HG02588 (cell line): ENCODE results near the gene HSCB.
"Not testable (repeated sequence)": the region's sequence is repeated elsewhere in the genome, so short reads cannot be mapped to it uniquely, and the experiment has no call there.

Experiments
- ATAC-seq: cut with Tn5 transposase; IDR thresholded peaks from one replicate; pipeline ENCODE4 v1.9.1; 2021; ENCODE audit warnings: mild to moderate bottlenecking, moderate library complexity; ENCODE audit not compliant: unreplicated experiment

HSCB gene

DNA sequence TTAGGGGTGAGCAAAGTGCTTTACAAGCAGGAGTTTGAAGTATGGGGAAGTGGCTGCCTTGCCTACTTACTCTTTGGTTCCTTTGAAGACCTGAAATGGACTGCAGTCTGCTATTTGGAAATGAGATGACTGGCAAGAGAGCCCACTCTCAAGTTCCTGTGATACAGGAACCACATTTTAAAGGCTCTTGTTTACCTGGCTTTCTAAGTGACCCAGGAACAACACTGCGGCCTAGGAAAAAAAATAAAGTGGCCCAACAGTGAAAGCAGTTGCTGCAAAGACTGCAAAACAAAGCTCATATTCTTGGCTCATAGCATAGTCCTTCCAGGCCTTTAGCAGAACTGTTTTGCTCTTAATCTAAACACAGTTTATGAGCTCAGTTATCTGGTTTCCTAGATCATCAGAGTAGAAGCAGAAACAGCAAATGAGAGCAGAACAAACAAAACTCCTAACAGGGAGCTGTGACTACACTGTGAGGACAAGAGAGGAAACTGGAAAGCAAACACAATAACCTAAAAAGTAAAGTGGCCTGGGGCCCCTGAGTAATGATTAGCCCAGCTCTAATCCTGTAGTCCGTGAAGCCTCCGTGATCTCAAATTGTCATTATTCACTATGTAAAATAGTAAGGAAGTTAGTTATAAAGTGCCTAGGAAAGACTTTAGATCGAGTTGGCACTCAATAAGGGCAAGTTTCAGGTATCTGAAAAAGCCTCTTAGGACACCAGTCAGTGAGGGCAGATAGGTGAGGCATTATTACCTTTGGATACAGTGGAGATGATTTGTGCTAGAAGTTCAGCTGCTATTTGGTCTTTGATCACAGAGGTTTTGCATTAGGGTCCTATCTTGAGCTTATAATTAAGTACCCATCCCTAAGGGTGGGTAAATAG, 42.2 kb downstream of the HSCB start:
- ATAC-seq, result no peak

DNA sequence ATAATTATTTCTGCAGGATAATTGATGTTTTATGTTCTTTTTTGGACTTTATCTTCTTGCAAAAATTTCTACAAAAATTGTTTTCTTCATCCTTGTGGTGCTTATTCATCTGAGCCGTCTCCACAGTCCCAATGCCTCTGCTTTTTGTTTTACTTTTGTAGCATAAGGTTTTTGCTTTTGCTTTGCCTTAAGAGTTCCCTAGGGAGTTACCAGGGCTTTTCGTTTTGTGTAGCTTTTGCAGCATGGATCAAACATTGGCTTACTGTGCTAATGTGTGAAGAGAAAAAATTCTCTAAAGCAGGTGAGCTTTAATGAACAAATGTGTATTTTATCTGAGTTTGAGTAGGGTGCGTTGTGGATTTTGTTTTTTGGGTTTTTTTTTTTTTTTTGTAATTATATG, 46.8 kb downstream of the HSCB start:
- ATAC-seq, result no peak

DNA sequence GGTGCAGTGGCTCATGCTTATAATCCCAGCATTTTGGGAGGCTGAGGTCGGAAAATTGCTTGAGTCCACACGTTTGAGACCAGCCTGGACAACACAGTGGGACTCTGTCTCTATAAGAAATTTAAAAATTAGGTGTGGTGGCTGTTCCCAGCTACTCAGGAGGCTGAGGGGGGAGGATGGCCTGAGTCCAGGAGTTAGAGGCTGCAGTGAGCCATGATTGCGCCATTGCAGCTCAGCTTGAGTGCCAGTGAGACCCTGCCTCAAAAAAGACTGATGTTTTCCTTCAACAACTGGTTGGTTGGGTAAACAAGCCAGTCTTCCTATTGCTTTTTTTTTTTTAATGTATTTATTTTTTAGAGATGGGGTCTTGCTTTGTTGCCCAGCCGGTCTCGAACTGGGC, 49.3 kb downstream of the HSCB start:
- no peak for ATAC-seq

GRCh38 chr22:28791841-28792490, 50.1 kb downstream of the HSCB start:
- no peak for ATAC-seq

DNA sequence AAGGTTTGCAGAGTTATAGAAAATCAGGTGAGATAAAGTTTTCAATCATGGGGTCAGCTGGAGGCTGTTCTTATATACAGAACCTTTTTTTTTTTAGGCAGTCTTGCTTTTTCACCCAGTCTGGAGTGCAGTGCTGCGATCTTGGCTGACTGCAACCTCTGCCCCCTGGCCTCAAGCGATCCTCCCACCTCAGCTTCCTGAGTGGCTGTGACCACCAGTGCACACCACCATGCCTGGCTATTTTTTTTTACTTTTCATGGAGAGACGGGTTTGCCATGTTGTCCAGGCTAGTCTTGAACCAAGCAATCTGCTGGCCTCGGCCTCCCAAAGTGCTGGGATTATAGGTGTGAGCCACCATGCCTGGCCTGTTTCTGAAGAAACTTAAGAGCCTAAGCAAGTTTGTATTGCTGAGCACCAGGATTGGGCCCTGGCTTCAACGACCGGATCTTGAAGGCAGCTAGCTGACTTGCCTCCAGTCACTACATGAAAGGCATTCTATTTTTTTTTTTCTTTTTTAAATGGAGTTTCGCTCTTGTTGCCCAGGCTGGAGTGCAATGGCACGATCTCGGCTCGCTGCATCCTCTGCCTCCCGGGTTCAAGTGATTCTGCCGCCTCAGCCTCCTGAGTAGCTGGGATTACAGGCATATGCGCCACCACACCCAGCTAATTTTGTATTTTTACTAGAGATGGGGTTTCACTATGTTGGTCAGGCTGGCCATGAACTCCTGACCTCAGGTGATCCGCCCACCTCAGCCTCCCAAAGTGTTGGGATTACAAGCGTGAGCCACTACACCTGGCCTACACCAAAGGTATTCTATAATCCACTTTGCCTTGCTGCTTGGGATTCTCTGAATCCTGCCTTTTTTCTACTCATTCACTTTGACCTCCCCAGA, 50.9 kb downstream of the HSCB start:
- no peak for ATAC-seq

DNA sequence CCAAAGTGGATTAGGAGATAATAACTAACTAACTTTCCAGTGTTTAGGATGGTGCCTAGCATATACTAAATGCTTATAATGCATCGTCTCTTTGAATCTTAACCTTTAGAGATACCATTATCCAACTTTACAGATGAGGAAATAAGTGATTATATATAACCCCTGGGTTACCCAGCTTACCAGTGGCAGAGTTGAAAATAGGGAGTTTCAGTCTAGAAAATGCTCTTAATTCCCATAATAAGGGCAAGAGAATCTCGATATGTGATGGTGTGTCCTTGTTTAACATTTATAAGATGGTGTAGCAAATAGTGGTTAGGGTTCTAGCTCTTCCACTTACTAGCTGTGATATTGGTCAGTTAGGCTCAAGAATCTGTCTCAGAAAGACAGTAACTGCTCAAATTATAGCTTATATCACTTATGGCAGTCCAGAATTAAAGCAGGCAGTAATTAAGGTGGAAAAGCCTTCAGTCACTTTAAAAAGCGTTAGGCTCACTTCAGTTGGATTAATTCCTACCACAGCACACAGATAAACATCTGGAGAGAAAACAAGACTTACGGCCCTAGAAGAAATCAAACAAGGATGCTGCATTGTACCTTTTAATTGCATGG, 52.2 kb downstream of the HSCB start:
- no peak for ATAC-seq

DNA sequence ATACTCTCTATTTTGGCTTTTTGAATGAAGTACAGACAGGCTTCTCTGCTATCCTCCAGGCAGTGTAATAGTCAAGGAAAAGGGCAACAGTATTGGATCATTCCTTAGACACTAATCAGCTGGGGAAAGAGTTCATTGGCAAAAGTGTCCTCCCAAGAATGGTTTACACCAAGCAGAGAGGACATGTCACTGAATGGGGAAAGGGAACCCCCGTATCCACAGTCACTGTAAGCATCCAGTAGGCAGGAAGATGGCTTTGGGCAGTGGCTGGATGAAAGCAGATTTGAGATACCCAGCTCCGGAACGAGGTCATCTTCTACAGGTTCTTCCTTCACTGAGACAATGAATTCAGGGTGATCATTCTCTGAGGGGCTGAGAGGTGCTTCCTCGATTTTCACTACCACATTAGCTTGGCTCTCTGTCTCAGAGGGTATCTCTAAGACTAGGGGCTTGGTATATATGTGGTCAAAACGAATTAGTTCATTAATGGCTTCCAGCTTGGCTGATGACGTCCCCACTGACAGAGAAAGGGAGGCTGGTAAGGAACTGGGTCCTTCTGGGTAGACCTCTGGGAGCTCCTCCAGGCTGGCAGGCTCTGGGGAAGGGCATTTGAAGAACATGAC, 53.3 kb downstream of the HSCB start:
- no peak for ATAC-seq

- no peak for ATAC-seq
These were observed 54.4 kb downstream of the HSCB start for GRCh38 chr22:28795932-28796856.

DNA sequence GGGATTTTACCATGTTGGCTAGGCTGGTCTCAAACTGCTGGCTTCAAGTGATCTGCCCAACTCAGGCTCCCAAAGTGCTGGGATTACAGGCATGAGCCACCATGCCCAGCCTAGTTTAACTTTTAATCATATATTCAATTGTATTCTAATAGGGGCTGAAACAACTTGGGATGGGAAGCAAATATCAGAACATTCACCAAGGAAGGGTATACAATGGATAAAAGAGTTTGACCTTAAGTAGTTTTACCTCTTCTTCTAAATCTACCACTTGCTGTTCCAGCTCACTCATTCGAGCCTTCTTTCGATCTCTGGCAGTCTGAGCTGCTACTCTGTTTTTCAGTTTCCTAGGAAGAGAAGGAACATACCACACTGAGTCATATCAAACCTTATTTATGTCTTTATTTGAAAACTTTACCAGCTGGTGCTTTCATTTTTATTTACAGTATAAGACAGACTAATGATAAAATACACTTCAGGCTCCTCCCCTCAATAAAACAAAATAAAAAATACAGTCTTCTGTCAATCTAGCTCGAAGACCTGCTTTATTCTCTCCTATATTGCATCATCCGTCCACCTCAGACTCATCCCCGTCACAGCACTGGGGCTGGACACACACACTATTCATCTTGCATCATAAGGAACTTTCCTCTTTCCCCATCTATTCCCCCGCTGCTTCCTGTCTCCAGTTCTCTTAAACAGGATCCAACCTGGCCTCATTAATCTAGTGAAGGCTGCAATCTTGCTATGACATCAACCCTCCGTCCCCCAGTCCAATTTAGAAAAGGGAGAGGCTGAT, 57.2 kb downstream of the HSCB start:
- no peak for ATAC-seq

- ATAC-seq, result peak; percentile 21
These were observed 57.9 kb downstream of the HSCB start for GRCh38 chr22:28799606-28800307.

GRCh38 chr22:28800308-28801041, 58.6 kb downstream of the HSCB start, which contains the start of gene XBP1:
Gene XBP1 (minus strand): TSS chr22:28800569.
- peak; percentile 87 for ATAC-seq

DNA sequence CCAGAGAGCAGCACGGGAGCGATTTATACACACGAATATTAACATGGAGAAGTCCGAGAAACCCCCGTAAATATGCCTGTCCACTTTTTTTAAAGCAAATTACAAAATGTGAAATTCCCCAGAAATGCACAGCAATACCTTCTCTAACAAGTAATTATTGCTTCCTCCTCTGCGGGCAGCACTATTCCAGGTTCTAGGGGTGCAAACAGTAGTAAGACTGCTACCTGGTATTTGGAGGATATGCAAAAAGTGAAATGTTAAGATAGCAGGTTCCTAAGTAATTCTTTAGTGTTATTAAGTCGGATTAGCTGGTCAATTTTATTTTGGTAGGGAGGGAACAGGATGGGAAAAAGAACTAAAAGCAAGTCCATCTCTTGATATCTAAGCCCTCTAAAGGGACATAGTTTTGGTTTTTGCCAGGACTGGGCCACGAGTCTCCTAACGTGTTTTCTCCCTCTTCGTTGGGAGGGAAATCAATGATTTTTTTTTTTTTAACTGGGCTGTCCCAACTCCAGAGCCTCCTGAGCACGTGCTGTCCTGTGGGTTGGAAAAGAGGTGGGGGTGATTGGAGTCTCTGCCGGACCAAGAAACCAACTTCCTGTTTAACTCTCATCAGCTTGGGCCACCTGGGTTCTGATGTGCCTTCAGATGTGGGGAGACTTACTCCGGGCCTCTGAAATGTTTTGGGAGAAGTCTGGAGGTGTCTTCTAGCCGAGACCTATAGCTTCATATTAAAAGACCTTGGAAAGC, 60.2 kb downstream of the HSCB start:
- ATAC-seq, result no peak

DNA sequence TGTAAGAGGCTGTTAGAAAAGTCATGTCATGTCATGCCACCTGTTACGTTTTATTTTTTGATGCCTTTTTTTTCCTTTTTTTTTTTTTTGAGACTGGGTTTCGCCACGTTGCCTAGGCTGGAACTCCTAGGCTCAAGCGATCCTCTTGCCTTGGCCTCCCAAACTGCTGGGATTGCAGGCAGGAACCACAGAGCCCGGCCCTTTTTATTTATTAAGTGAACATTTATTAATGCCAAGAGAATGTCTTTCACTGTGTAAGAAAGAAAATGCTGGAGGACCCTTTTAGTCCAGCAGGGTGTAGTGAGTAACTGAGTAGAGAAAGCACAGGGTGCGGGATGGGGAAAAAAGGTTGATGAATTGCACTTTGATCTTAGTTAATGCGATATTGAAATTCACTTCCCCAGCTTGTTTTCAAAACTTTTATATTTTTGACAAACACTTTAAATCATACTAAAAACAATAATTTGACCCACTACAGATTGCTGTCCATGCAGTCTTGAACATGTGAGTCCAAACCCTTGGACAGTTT, 60.8 kb downstream of the HSCB start:
- no peak for ATAC-seq

DNA sequence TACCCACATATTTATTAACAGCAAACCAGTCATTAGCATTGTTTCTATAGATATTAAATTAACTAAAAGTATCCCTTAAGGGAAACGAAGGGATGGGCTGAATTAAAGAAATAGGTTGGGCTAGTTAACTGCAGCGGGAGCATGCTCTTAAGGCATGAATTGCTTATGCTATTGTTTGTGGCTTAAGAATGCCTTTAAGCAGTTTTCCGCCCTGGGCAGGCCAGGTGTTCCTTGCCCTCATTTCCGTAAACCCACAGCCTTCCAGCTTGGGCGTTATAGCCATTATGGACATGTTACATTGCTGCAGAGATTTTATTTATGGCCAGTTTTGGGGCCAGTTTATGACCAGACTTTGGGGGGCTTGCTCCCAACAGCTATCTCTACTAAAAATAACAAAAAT, 63.6 kb downstream of the HSCB start:
- ATAC-seq, result not testable (repeated sequence)
